Ureter (tissue), 1 donor: ENCODE results near the gene ABHD4. TPM values are rescaled to one million over a fixed set of nuclear protein-coding genes. Genes with fewer than 3 reads are reported as not detected.
"Not testable (repeated sequence)": the region's sequence is repeated elsewhere in the genome, so short reads cannot be mapped to it uniquely, and the experiment has no call there.

Experiments
- DNase-seq: peaks from one replicate; pipeline ENCODE4 v3.0.0-alpha.2; 2020; ENCODE audit warnings: low spot score
- total RNA-seq: library from RNA; stranded (reverse); gene quantifications from one replicate; pipeline ENCODE4 v1.2.4, GENCODE V29; 2023
- donor health status: DM: yes; HTN: yes; CAD: no.

ABHD4 gene, protein sequence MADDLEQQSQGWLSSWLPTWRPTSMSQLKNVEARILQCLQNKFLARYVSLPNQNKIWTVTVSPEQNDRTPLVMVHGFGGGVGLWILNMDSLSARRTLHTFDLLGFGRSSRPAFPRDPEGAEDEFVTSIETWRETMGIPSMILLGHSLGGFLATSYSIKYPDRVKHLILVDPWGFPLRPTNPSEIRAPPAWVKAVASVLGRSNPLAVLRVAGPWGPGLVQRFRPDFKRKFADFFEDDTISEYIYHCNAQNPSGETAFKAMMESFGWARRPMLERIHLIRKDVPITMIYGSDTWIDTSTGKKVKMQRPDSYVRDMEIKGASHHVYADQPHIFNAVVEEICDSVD
- total RNA-seq = 33.7 TPM

DNA sequence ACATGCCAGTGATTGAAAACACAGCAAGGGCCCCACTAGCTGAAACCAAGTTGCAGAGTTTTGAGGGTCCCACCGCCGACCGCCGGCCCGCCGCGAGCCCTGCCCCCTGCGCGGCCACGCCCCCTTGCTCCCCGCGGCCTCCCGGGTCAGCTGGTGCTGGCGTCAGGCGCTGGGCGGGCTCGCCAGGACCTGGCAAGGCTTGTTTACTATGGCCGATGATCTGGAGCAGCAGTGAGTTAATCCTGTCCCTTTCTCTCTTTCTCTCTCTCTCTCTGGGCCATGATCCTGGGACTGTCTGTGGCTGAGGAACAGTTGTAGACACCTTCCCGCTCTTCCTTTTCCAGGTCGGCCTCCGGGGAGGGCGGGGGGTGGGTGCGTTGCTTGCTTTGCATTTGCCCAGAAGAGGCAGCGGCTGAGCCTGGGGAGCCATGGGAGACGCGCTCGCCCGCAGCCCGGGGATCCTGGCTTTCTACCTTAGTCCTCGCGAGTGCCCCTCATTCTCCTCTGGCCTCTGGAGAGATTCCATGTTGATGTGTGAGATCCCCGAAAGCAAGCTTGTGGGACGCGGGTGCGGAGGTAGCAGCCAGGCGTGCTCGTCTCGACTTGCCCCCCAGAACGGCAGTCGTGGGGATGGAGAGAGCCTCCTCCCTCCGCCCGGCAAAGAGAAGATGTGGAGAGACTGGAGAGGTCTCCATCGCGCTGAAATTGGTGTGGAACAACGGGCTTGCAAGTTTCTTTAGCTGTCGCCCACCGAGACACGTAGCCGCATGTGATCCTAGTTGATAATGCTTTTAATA is at the start of gene ABHD4:
Gene ABHD4 (plus strand): TSS at position 202 of the 797 bp plus-strand sequence. CDS start 7 bp downstream, at position 209.
- peak; percentile 86 for DNase-seq

DNA sequence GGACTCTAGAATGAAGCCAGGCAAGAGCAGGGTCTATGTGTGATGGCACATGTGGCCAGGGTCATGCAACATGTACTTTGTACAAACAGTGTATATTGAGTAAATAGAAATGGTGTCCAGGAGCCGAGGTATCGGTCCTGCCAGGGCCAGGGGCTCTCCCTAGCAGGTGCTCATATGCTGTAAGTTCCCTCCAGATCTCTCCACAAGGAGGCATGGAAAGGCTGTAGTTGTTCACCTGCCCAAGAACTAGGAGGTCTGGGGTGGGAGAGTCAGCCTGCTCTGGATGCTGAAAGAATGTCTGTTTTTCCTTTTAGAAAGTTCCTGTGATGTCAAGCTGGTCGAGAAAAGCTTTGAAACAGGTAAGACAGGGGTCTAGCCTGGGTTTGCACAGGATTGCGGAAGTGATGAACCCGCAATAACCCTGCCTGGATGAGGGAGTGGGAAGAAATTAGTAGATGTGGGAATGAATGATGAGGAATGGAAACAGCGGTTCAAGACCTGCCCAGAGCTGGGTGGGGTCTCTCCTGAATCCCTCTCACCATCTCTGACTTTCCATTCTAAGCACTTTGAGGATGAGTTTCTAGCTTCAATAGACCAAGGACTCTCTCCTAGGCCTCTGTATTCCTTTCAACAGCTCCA is 48.7 kb upstream of the ABHD4 start:
- no peak for DNase-seq

DNA sequence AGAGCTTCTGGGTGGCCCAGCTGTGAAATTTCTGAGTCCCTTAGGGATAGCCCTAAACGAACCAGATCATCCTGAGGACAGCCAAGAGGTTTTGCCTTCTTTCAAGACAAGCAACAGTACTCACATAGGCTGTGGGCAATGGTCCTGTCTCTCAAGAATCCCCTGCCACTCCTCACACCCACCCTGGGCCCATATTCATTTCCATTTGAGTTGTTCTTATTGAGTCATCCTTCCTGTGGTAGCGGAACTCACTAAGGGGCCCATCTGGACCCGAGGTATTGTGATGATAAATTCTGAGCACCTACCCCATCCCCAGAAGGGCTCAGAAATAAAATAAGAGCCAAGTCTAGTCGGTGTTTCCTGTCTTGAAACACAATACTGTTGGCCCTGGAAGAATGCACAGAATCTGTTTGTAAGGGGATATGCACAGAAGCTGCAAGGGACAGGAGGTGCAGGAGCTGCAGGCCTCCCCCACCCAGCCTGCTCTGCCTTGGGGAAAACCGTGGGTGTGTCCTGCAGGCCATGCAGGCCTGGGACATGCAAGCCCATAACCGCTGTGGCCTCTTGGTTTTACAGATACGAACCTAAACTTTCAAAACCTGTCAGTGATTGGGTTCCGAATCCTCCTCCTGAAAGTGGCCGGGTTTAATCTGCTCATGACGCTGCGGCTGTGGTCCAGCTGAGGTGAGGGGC is 48.0 kb upstream of the ABHD4 start:
- no peak for DNase-seq

DNA sequence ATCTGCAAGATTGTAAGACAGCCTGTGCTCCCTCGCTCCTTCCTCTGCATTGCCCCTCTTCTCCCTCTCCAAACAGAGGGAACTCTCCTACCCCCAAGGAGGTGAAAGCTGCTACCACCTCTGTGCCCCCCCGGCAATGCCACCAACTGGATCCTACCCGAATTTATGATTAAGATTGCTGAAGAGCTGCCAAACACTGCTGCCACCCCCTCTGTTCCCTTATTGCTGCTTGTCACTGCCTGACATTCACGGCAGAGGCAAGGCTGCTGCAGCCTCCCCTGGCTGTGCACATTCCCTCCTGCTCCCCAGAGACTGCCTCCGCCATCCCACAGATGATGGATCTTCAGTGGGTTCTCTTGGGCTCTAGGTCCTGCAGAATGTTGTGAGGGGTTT is 46.5 kb upstream of the ABHD4 start:
- DNase-seq = no peak

DNA sequence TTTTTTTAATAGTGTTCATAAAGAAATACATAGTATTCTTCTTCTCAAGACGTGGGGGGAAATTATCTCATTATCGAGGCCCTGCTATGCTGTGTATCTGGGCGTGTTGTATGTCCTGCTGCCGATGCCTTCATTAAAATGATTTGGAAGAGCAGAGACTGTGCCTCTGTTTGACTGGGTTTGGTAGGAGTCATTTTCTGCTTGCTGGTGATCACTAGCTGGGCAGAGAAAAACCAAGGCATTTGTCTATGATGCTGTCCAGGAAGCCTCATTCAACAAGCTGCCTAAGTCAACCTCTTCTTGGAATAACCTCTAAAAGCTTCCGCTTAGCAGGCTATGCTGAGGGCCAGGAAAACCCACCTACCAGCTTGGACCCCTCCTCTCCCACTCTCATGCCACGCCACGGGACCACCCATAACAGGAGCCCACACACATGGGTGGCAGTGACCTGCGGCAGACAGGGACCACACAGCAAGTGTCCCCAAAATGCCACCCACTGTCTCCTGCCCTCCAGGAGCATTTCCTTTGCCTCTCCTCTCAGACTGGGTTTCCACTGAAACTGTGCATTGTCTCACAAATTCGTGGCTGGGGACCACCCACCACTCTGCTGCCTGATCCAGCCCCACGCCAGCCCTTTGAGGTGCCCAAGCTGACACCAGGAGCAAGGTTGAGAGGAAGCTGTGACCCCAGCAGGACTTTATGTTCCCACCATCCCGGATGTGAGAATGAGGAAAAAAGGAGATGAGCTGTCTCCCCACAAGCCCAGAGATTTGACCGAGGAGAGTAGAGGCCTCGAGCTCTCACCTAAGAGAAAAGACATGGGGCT is 45.9 kb upstream of the ABHD4 start:
- DNase-seq = no peak

DNA sequence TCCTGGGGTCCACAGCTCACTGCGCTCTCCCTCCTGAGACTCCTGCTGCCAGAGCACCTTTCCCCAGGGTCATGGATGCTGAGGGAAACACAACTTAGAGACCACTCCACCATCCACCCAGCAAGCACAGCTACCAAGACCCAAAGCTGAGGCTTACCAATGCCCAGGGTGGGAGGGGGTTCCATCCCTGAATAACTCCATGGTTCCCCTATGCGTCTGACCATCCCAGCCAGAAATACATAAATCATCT is 45.3 kb upstream of the ABHD4 start:
- no peak for DNase-seq

DNA sequence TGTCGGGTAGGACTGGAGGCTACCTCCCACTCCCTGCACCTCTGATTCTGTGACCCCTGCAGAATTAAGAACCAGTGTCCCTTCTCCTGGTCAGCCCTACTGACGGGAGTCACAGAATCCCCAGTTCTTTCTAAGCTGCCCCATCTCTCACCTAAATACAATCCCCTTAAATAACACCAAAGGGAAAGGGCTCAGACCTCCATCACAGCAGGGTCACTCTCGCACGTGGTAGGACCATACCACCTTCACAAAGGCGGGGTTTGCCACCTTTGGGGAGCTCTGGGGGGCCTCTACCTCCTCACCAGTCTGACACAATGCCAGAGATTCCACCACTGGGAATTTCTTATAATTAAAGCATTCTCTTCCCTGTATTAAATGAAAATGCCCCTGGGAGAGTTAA is 44.7 kb upstream of the ABHD4 start:
- no peak for DNase-seq

DNA sequence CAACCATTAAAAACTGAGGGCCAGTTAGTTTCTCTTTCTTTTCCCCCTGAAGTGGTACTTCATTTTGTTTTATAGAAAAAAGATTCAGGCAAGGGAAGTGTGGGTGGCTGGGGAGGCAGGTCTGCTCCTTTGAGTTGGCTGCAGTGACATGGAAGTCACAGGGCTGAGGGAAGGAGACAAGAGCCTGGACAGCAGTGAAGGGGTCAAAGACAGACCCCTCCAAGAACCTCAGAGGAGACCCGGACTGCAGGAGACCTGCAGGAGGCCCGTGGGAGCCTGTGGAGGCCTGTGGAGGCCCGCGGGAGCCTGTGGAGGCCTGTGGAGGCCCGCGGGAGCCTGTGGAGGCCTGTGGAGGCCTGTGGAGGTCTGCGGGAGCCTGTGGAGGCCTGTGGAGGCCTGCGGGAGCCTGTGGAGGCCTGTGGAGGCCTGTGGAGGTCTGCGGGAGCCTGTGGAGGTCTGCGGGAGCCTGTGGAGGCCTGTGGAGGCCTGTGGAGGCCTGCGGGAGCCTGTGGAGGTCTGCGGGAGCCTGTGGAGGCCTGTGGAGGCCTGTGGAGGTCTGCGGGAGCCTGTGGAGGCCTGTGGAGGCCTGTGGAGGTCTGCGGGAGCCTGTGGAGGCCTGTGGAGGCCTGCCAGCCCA is 44.1 kb upstream of the ABHD4 start:
- not testable (repeated sequence) for DNase-seq

DNA sequence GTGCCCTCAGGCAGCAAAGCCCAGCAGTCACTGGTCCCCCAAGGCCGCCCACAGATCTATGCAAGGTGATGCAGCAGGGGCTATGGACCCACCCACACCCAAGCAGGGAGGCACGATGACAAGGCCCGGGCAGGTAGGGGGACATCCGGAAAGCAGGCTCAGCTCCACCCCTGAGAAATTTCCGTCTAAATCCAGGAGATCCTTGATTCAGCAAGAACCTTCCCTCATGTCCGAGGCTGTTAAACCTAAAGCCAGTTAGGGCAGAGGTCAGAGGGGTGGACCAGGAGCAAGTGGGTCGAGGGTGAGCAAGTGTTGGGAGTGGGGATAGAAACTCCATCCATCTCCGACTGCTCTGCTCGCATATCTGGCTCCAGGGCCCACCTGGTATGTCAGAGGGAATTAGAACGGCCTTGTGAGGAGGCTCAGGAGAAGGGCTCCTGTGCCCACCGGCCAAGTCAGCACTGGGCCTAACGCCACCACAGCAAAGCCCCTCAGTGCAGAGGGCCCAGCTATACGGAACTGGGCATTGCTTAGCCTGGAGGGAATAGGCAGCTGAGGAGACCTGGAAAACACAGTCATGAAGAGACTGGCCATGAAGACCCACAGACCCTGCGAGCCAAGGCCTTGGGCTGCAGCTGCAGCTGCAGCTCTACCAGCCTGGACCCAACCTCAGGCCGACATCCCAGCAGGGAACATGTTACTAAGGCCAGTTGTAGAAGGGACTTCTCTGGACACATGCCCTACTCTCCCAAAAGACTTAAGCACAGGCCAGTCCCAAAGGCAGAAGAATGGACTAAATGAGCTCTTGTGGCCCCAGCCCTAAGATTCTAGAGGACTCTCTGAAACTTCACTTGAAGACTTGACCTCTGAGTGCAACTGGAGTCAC is 43.4 kb upstream of the ABHD4 start:
- no peak for DNase-seq

DNA sequence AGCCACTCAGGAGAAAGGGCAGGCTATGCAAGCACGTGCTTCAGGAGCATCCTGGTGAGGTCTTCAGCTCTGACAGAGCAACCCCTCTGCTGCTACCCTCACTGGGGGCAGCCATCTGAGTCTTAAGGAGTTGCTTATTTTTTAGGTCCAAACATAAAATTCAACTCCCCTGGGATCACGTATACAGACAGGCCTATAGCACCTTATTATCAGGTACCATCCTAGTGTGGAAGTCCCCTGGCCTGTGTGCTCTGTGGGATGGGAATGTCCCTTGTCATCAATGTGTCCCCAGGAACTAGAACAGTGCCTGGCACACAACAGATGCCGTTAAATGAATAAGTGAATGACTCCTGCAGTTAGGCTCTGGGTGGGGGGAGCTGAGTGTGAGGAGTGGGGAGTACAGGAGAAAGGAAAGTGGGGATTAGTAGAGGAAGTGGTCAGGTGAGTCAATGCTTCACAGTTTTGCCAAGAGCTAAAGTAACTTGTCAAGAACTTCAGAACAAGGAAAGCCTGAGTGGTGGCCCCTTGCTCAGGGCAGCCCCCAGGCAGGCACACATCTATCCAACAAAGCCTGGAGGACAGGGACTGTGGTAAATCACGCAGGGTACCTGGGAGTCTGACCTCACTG is 42.6 kb upstream of the ABHD4 start:
- DNase-seq = no peak

DNA sequence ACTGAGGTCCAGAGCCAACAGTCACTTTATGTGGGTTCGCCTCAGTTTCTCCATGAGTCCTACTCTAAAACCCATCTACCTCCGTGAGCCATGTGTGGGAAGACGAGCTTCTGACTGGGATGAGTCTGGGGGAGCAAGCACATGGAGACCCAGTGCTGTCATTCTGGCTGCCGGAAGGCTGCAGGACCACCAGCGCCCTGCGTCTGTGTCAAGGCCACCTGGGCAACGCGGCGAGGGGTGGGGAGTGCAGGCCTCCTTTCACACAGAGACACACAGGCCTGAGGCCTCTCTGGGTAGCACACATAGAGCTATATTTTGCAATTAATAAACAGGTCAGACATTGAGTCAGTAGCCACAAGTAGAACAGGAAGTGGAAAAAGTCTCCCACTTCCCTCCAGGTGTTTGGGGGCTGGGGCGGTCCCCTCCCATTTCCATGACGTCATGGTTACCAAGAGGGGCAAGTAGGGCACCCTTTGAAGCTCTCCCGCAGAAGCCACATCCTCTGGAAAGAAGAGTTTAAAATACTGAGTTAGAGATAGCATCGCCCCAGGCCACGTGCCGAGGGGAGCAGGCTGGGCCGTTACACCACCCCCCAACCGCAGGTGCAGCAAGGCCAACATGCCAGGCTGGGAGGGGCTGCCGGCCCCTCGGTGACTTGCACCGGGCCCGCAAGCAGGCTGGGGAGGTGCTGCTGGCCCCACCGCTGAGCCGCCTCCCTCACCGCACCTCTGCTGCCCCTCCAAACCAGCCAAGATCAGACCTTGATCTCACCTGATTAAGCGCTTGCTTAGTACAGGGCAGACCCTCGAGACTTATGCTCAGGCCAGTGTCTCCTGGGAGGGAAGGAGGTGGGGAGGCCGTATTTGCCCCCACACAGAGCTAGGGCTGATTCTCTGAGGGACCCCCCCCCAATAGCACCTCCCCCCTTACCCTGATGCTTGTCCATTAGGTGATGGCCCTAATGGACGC is 41.8 kb upstream of the ABHD4 start:
- DNase-seq = peak; percentile 86

DNA sequence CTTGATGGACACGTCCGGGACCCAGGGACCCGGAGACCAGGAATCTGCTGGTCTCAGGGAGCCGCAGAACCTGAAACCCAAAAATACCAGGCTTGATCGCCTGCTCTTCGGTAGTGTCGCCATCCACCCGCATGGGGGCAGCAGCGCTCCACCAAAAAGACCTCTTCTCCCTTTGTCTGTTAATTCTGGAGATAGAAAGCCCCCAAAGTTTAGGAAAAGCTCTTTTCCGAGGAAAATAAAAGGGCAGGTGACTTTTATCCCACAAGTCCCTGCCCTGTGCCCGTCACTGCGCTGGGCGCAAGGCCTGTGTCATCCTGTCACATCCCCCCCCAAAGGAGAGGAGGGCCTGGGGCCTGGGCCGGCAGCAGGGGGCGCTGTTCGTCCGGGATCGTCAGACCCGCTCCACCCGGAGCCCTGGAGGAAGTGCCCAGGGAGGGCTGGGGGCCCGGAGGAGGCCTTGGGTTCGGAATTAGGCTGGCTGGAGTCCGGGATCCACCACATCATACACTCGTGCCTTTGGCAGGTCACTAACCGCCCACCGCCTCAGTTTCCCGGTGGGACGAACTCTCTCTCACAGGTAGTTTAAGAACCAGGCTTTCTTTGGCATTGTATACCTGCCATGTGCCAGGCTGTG is 41.0 kb upstream of the ABHD4 start:
- peak; percentile 88 for DNase-seq

DNA sequence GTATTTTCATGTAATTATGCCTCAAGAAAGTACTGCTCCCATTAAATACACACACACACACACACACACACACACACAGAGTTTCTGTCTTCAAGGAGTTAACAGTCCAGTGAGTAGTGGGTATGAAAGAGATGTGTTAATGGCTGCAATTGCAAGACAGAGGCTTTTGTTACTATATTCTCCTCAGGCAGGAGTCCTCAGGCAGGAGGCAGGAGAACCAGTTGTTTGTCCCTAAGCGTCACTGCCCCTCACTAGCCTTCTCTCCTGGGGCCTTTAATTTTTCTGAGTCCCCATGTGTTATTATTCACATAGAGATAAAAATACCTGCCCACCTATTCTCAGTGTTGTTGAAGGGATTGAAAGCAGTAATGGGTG is 40.3 kb upstream of the ABHD4 start:
- DNase-seq = no peak

DNA sequence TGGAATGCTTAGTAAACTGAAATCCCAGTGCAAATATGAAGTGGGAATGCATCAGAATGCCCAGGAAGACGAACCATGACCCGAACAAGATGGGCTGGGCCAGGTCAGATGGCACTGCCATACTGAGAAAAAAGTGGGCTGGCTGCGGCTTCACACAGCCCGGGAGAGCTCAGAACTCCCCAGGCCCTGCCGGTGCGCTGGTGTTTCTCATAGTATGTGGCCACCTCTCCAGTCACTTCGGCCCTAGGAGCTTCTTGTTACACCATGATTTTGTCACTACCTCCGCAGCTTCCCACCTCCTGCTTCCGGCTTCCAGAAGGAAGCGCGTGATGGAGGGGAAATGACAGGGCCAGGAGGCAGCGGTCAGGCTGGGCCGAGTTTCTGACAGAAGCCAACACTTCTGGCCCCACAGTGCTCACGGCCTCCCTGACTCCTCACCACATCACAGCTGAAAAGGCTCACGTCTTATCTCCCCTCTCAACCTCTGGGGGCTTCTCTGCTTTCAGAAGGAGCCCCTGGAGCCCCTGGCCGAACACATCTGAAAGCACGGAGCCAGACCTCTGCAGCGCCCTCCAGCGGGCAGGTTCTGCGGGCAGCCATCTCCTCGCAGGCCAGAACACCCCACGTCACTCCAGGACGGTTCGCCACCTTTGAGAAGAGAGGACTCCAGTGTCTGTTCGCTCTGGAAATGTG is 39.7 kb upstream of the ABHD4 start:
- DNase-seq = no peak

DNA sequence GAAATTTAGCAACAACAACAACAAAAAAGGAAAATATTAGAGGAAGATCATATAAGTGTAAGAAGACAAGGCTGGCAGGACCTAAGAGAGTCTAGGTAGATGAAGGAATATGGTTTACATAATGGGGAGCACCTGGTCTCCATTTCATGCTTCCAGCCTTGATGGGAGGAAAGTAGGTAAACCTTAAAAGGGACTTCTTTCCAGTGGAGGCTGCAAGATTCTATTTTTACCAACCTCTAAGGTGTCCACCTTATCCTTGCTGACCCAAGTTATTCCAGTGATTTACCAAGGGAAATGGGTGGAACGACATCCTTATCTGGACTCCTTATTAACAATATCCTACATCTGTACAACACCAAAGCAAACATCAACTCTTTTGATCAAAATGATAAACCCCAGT is 39.1 kb upstream of the ABHD4 start:
- DNase-seq = no peak

DNA sequence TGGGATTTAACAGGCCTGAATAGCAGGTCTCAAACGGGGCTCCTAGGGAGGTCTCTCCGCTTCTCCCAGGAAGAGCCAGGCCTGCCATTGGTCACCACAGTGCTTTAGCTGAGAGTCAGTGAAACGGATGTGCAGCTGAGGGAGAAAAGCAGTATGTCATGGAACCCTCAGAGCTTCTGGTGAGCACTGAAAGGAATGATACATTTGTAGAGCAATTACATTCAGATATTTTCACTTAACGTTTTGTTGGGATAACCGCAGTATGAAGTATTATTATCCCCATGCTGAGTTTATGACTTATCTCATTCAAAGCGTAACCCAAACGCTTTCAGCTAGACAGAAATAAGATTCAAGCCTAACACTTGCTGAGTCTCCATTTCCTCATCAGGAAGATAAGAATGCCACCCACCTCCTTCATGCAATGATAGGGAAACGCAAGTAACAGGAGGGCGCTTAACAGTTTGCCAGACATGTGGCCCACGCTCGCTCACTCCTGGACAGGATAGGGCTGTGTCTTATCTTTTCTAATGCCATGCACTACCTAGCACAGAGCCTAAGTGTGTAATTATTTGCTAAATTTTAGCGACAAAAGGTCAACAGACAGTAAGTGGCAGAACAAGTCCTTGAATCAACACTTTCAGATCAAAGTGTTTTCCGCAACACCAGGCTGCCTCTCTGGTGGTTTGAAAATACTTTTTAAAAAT is 37.3 kb upstream of the ABHD4 start:
- DNase-seq = no peak

DNA sequence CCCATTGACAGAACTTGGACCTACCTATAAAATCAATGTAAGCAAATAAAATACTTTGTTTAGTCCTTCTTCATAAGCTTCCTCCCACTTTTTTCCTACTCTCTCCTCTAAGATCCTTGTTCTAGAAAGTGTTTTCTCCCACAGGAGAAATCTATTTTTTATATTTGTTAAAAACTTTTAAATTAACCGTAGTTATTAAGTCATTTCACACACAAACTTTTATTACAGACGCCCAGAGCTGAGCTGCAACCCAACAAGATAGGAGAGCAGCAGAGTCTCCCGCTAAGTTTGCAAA is 36.8 kb upstream of the ABHD4 start:
- no peak for DNase-seq
